ENCODE data around the gene TCAP. TPM values are rescaled to one million over a fixed set of nuclear protein-coding genes. Genes with fewer than 3 reads are reported as not detected.

The TCAP gene
- total RNA-seq, 1 donor from 2014 or later, result 0.49 TPM

GRCh38 chr17:39618246-39618913 is 46.8 kb upstream of the TCAP start:
- no peaks in the 10 kb centered on the region for H3K27me3 ChIP-seq
- DNase-seq (ENCODE audit: extremely low spot score in 2 of 2), result no peak
- H3K4me1 ChIP-seq, result peaks cover 14% of the 10 kb centered on the region
- H3K36me3 ChIP-seq, result no peaks in the 10 kb centered on the region
- H3K4me3 ChIP-seq, result peak overlapping the region; percentile 50 to 73
- H3K9me3 ChIP-seq, result no peaks in the 10 kb centered on the region
- TF ChIP-seq POLR2AphosphoS5 (IDR thresholded peaks at IDR 0.05; ENCODE audit: insufficient read depth in 1 of 2, low read depth in 1 of 2), result no peak
- TF ChIP-seq CTCF (IDR thresholded peaks at IDR 0.05), result no peak
- TF ChIP-seq POLR2A (IDR thresholded peaks at IDR 0.05), result no peak
- no peak overlapping the region for H3K27ac ChIP-seq
- intact Hi-C loops (cut with DNase I), result no loop called here

GRCh38 chr17:39618956-39619785 is 46.0 kb upstream of the TCAP start:
- Histone ChIP-seq H3K9me3 (no peaks in the 10 kb centered on the region), H3K27ac (no peak overlapping the region), H3K4me1 (peaks cover 14% of the 10 kb centered on the region), H3K36me3 (no peaks in the 10 kb centered on the region), H3K27me3 (no peaks in the 10 kb centered on the region), H3K4me3 (no peak overlapping the region)
- intact Hi-C loops (cut with DNase I), result no loop called here
- no peak for DNase-seq (ENCODE audit: extremely low spot score in 2 of 2)
- no peak for TF ChIP-seq POLR2A (IDR thresholded peaks at IDR 0.05)
- TF ChIP-seq POLR2AphosphoS5 (IDR thresholded peaks at IDR 0.05; ENCODE audit: insufficient read depth in 1 of 2, low read depth in 1 of 2), result no peak
- no peak for TF ChIP-seq CTCF (IDR thresholded peaks at IDR 0.05)

GRCh38 chr17:39619786-39620101 is 45.4 kb upstream of the TCAP start:
- no peaks in the 10 kb centered on the region for H3K9me3 ChIP-seq
- H3K36me3 ChIP-seq, result no peaks in the 10 kb centered on the region
- H3K27me3 ChIP-seq, result no peaks in the 10 kb centered on the region
- intact Hi-C loops (cut with DNase I), result loop anchor here (5.0 kb wide), 1 partner anchor 133 kb away; no protein-coding TSS in a partner anchor
- DNase-seq (ENCODE audit: extremely low spot score in 2 of 2), result no peak
- no peak overlapping the region for H3K27ac ChIP-seq
- H3K4me1 ChIP-seq, result peaks cover 14% of the 10 kb centered on the region
- H3K4me3 ChIP-seq, result no peak overlapping the region
- no peak for TF ChIP-seq CTCF (IDR thresholded peaks at IDR 0.05)
- TF ChIP-seq POLR2A (IDR thresholded peaks at IDR 0.05), result no peak
- TF ChIP-seq POLR2AphosphoS5 (IDR thresholded peaks at IDR 0.05; ENCODE audit: insufficient read depth in 1 of 2, low read depth in 1 of 2), result no peak

GRCh38 chr17:39621523-39622379 is 43.4 kb upstream of the TCAP start:
- peak; percentile 99 to 100 (median 99) for TF ChIP-seq CTCF (IDR thresholded peaks at IDR 0.05)
- TF ChIP-seq POLR2AphosphoS5 (IDR thresholded peaks at IDR 0.05; ENCODE audit: insufficient read depth in 1 of 2, low read depth in 1 of 2), result peak; percentile 16 to 60
- TF ChIP-seq POLR2A (IDR thresholded peaks at IDR 0.05), result no peak
- H3K27me3 ChIP-seq, result no peaks in the 10 kb centered on the region

More at GRCh38 chr17:39621523-39622379, 43.4 kb upstream of the TCAP start:
- no peak overlapping the region for H3K4me3 ChIP-seq
- no peaks in the 10 kb centered on the region for H3K36me3 ChIP-seq
- intact Hi-C loops (cut with DNase I), result loop anchor here (2.0 to 5.0 kb wide), 2 partner anchors 73 to 131 kb away; no protein-coding TSS in a partner anchor
- peaks cover 23% of the 10 kb centered on the region for H3K4me1 ChIP-seq
- no peak for DNase-seq (ENCODE audit: extremely low spot score in 2 of 2)
- H3K27ac ChIP-seq, result no peak overlapping the region
- no peaks in the 10 kb centered on the region for H3K9me3 ChIP-seq

Data from vagina (tissue), 2 donors.